HUDEP-2 (cell line): ENCODE measurements around the gene PEX6.

Experiments
- DNase-seq, 76 experiments: peaks; one replicate each; lab custom pipeline; 2025; ENCODE audit not compliant: unreplicated experiment in 76 of 76; lab: John Stamatoyannopoulos, UW

PEX6 gene

DNA sequence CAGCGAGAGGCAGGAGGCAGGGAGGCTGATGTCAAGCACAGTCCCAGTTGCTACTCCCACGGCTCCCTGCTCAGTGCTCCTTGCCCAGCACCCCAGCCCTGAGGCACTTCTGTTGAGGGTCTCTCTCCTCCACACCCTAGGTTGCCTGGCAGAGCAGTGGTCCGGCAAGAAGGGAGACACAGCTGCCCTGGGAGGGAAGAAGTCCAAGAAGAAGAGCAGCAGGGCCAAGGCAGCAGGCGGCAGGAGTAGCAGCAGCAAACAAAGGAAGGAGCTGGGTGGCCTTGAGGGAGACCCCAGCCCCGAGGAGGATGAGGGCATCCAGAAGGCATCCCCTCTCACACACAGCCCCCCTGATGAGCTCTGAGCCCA, 40.6 kb downstream of the PEX6 start:
- no peak for DNase-seq

DNA sequence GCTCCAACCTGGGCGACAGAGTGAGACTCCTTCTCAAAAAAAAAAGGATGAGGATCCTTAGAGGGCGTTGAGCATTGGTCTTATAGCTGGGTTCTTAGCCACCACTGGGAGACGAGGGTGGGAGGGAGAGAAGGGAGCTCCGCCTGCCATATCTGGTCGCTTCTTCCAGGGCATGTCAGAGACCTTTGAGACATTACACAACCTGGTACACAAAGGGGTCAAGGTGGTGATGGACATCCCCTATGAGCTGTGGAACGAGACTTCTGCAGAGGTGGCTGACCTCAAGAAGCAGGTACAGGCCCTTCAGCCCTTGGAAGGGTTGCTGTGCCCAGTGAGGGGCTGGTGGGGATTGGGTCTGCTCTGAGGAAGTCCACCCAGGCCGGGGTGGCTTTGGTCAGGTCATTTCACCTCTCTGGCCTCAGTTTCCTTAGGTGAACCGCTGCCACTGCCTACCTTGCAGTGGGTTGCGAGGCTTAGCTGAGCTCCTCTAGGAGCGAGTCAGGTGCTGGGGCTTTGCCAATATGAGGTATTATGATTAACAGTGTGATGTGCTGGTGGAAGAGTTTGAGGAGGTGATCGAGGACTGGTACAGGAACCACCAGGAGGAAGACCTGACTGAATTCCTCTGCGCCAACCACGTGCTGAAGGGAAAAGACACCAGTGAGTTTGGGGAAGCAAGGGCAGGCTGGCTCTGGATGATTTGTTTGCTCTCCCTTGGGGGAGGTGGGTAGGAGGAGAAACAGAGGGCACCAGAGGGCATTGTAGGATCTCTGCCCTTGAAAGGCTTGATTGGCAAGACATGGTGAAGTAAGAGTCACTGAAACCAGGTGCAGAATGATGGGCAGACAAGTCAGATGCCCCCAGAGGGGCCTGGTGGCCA, 41.2 kb downstream of the PEX6 start:
- DNase-seq = no peak

DNA sequence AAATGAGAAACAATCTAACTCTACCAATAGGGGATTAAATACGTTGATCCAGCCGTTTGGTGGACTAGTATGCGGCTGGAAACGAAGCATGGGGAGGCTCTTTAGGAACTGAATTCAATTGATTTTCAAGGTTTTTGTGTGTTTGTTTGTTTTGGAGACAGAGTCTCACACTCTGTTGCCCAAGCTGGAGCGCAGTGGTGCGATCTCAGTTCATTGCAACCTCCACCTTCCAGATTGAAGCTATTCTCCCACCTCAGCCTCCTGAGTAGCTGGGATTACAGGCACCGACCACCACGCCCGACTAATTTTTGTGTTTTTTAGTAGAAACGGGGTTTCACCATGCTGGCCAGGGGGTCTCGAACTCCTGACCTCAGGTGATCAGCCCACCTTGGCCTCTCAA, 42.6 kb downstream of the PEX6 start:
- DNase-seq = no peak

DNA sequence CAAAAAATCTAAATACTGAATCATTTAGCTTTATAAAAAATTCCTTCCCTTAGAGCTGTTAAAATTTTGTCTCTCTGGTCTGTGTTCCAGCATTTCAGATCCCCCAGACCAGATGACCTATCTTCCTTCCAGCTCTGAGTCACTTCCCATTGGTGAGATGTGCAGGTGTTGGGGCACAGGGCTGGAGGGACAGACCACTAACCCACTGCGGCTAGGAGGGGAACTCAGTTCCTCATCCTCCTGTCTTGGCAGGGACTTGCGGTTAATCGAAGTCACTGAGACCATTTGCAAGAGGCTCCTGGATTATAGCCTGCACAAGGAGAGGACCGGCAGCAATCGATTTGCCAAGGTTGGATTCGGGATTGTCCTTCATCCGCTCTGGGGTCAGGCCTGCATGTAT, 43.7 kb downstream of the PEX6 start:
- no peak for DNase-seq

DNA sequence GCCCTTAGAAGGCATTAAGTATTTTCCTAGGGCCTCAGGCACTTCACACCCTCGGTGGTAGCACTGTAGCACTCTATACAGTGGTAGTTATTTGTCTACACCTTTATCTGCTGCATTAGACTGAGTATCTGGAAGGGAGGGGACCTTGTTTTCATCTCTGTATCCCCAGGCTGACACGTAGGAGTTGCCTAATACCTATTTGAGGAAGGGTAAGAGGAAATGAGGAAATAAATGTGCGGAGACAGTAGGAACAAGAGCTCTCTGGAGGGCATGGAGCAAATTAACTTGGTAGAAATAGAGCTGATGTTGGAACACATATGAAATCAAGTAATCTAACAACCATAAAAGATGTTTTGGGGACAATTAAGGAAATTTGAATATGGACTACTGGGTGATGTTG, 45.8 kb downstream of the PEX6 start:
- DNase-seq = no peak

DNA sequence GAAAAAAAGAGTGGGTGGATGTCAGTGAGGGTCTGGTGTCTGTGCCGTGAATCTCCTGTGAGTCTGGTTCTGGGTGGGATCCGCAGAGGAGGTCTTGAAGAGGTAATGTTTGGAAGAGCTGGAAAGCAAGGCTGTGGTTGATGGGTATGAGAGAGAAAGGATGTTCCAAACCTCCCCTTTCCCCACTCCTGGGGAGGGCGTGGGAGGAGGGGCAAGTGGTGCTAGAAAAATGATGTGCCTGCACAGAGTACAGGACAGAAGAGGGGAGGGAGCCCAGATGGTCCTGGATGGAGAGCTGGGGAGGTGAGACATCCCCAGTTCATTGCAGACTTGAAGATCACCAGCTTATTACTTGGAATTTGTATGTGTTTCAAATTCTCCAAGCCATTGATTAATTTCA, 46.6 kb downstream of the PEX6 start:
- DNase-seq = no peak

DNA sequence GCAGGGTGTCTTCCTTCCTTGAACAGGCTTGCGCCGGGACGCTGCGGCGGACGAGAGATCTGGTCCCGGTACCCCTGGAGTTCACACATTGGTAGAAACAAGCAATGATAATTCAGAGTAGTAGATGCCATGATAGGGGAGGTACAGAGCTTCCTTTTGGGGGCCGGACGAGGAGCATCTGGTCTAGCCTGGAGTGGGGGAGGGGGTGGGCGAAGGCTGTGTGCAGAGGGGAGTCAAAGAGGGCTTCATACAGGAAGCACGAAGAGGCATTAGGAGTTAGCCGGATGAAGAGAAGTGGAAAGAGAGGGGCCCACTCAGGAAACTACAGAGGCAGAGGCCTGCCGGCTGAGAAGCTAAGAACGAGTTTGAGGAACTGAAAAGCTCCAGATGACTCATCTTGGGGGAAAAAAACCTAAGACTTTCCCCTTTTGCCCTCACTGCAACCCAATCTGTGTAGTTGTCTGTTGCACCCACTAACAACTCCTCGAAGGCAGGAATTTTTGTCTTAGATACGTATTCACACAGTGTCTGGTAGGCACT, 49.1 kb downstream of the PEX6 start:
- peak in 15 of 76 experiments; percentile 5 to 62 (median 48) for DNase-seq

DNA sequence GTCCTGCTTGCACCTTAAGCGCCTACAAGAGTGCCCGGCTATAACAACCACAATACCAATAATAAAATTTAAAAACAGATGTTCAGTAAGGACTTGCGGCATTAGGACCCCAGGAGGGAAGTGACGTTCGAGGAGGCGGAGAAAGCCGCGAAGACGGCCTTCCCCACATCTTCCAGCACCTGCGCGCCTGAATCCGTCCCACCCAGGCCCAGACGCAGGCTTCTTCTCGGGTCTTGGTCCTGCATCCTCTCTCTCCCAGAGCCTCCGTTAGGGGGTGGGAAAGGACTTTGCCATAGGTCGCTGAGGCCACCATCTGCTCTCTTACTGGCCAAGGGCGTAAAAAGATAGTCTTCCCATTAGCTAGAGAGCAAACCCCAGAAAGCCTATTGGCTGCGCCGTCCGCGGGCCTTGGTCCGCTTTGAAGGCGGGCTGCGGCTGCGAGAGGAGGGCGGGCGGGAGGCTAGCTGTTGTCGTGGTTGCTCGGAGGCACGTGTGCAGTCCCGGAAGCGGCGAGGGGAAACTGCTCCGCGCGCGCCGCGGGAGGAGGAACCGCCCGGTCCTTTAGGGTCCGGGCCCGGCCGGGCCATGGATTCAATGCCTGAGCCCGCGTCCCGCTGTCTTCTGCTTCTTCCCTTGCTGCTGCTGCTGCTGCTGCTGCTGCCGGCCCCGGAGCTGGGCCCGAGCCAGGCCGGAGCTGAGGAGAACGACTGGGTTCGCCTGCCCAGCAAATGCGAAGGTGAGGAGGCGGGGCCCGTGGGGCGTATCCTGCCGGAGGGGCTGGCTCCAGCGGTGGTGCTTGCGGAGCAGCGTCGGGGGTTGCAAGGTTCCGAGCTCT, 49.8 kb downstream of the PEX6 start, which contains the start of gene CNPY3:
TSS of gene CNPY3 (plus strand) at position 495 of the 835 bp plus-strand sequence. CDS start at position 586, 91 bp downstream.
- peak in 75 of 76 experiments; percentile 89 to 99 (median 97) for DNase-seq

DNA sequence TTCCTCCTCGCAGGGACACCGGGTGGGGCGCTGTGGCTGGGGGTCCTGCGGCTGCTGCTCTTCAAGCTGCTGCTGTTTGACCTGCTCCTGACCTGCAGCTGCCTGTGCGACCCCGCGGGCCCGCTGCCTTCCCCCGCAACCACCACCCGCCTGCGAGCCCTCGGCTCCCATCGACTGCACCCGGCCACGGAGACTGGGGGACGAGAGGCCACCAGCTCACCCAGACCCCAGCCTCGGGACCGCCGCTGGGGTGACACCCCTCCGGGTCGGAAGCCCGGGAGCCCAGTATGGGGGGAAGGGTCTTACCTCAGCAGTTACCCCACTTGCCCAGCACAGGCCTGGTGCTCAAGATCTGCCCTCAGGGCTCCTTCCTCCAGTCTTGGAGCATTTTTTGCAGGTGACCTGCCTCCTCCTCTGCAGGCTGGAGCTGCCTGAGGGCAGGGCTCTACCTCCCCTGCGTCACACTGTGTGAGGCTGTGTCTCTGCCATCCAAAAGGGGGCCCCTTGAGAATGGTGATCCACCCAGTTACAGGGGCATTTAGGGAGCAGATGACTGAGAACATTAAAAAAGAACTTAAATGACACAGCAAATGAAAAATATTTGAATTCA, 53.6 kb downstream of the PEX6 start:
- DNase-seq = no peak

DNA sequence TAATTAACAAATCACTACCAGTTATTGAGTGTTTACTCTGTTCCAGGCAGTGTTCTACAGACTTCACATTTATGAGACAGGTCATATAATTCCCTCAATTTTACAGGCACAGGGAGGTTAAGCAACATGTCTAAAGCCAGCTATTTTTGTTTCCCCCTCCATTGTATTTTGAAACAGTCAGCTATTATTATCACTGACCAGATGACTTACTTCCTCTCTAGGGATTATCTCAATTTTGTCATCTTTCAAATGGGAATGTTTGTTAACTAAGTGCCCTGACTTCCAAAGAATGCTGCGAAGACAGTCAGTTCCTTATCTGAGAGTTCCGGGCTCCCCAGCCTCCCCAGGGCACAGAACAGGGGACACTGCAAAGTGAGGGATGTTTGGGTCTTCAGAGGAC, 55.3 kb downstream of the PEX6 start:
- DNase-seq = no peak

DNA sequence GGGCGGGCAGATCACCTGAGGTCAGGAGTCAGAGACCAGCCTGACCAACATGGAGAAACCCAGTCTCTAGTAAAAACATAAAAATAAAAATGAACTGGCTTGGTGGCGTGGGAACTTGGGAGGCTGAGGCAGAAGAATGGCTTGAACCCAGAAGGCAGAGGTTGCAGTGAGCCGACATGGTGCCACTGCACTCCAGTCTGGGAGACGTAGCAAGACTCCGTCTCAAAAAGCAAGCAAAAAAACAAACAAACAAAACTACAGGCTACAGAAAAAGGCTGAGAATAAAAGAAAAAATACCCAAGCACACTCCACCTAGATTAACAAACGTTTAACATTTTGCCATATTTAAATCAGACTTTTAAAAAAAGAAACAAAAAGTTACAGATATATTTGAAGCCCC, 57.2 kb downstream of the PEX6 start:
- DNase-seq = no peak

DNA sequence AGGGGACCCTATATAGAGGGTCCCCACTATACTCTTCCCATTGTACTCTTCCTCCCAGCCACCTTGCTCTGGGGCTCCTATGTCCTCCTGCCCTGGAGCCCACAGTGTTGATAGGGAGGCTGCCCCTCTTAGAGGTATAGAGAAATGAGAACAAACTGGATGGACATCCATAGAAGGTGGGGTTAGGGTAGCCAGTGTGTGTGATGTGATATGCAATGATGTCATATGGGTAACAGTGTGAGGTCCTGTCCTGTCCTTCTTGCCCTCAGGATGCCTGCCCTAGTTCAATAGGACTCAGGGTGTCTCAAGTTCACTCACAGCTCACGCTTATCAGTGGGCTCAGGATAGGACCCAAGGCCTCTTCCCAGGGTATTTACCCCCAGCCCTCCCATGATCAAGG, 62.7 kb downstream of the PEX6 start:
- no peak for DNase-seq

DNA sequence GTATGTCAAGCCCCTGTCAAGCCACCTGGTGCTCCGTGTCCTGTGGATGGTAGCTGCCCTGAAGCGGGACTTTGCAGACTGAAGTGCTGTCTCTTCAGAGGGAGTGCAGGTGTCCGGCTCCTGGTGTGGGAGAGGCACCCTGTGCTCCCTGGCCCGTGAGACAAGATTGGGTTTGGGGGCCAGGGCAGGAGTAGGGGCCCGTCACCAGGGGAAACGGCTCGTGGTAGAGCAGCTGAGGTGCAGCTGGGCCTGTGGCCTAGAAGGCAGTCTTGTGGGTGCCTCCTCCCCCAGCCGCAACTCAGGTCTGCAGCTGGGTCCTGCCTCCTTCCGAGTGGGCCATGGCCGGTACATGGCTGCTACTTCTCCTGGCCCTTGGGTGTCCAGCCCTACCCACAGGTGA, 63.2 kb downstream of the PEX6 start, which contains the start of gene PTCRA:
TSS of gene PTCRA (plus strand) at position 322 of the 400 bp plus-strand sequence. CDS start at position 339, 17 bp downstream.
- no peak for DNase-seq

DNA sequence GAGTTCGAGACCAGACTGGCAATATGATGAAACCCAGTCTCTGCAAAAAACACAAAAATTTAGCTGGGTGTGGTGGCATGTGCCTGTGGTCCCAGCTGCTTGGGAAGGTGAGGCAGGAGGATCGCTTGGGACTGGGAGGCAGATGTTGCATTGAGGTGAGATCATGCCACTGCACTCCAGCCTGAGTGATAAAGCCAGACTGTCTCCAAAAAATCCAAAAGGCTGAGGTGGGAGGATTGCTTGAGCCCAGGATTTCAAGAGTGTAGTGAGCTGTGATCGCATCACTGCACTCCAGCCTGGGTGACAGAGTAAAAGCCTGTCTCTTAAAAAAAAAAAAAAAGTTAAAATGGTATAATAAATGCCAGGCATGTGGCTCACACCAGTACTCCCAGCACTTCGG, 64.4 kb downstream of the PEX6 start:
- DNase-seq = no peak
